GM13976 (cell line): Measurements from ENCODE around the gene LSR.

Experiments
- DNase-seq: peaks from one replicate; pipeline ENCODE4 v3.0.0; 2012; ENCODE audit warnings: low spot score
- CTCF ChIP-seq: IDR thresholded peaks from 2 replicates; pipeline ENCODE4 v1.5.1; 2012; ENCODE audit warnings: borderline replicate concordance, mild to moderate bottlenecking; ENCODE audit not compliant: insufficient read depth; ENCODE audit errors: extremely low read depth, missing control alignments, control extremely low read depth
- in situ Hi-C: fragments of 300-500 bp; cut with MboI; formaldehyde crosslinking; loops from one replicate; pipeline ENCODE4 v1.12.0; 2022; ENCODE audit warnings: low sequenced_read_pairs, mixed read lengths, inconsistent platforms; ENCODE audit not compliant: unreplicated experiment

LSR gene

GRCh38 chr19:35305181-35305580 is 56.4 kb downstream of the LSR start:
- in situ Hi-C loops: no loop called here
- DNase-seq: no peak
- no peak for TF ChIP-seq CTCF

- in situ Hi-C loops: no loop called here
- peak; percentile 63 for DNase-seq
- TF ChIP-seq CTCF: peak; percentile 31
Observed at GRCh38 chr19:35306473-35307246, 57.9 kb downstream of the LSR start.

GRCh38 chr19:35307931-35308330 is 59.1 kb downstream of the LSR start:
- peak; percentile 29 for DNase-seq
- no peak for TF ChIP-seq CTCF
- in situ Hi-C loops: no loop called here

- TF ChIP-seq CTCF: no peak
- no peak for DNase-seq
- in situ Hi-C loops: no loop called here
Observed at GRCh38 chr19:35308910-35309309, 60.1 kb downstream of the LSR start.

- in situ Hi-C loops: no loop called here
- TF ChIP-seq CTCF: no peak
- DNase-seq: peak; percentile 17
Observed at GRCh38 chr19:35309481-35310279, 60.9 kb downstream of the LSR start.

GRCh38 chr19:35310331-35310730 is 61.5 kb downstream of the LSR start:
- no peak for TF ChIP-seq CTCF
- in situ Hi-C loops: no loop called here

More at GRCh38 chr19:35310331-35310730, 61.5 kb downstream of the LSR start:
- no peak for DNase-seq
